Activated naive CD4-positive, alpha-beta T cell treated with anti-CD3 and anti-CD28 coated beads for 36 hours (primary cell): Measurements from ENCODE around the gene ALX4. TPM values are rescaled to one million over a fixed set of nuclear protein-coding genes. Genes with fewer than 3 reads are reported as not detected.

Experiments
- CTCF ChIA-PET: fragments of 350-600 bp; sonication (Branson Sonifier 250); formaldehyde crosslinking; loops from one replicate; lab custom pipeline; 2021; ENCODE audit warnings: antibody characterized with exemption; lab: Charles Lee
- DNase-seq: peaks from one replicate; pipeline ENCODE4 v3.0.0-alpha.2; 2020
- H3K27ac Mint-ChIP-seq: one replicate; pipeline ENCODE4 v1.8.0; 2021; ENCODE audit warnings: mild to moderate bottlenecking, mixed read lengths
- H3K27me3 Mint-ChIP-seq: one replicate; pipeline ENCODE4 v1.8.0; 2021; ENCODE audit warnings: low read depth, mixed read lengths
- H3K36me3 Mint-ChIP-seq: one replicate; pipeline ENCODE4 v1.8.0; 2021; ENCODE audit warnings: low read depth, mixed read lengths
- H3K4me1 Mint-ChIP-seq: one replicate; pipeline ENCODE4 v1.8.0; 2021; ENCODE audit warnings: low read depth, mixed read lengths
- H3K4me3 Mint-ChIP-seq: one replicate; pipeline ENCODE4 v1.8.0; 2021; ENCODE audit warnings: mild to moderate bottlenecking, moderate library complexity, mixed read lengths
- H3K9me3 Mint-ChIP-seq: one replicate; pipeline ENCODE4 v1.8.0; 2021; ENCODE audit warnings: mixed read lengths
- intact Hi-C: fragments of 100-400 bp; cut with micrococcal nuclease; formaldehyde crosslinking; loops from one replicate; pipeline ENCODE4 v1.15.1; 2023
- total RNA-seq, 2 experiments: library from RNA; stranded (reverse); gene quantifications; one replicate each; pipeline ENCODE4 v1.2.3, GENCODE V29; 2021

ALX4 gene
- total RNA-seq, 2 experiments from 2014 or later, result not detected

DNA sequence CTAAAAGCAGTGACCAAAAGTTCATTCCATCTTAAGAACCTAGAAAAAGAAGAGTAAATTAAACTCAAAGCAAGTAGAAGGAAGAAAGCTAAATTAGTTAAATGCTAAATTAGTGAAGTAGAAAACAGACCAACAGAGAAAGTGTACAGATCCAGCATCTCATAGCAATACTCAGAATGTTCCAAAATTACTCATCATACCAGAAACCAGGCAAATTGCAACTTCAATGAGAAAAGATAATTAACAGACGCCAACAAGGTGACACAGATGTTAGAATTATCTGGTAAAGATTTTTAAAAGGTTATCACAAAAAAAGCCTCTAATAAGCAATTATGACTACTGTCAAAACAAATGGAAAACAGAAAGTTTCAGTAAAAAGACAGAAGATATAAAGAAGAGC lies 96.8 kb downstream of the ALX4 start:
- Mint-ChIP-seq H3K9me3 (peaks cover 10% of the 10 kb centered on the region), H3K27ac (no peak overlapping the region), H3K4me3 (no peak overlapping the region), H3K36me3 (peaks cover 44% of the 10 kb centered on the region), H3K27me3 (no peaks in the 10 kb centered on the region), H3K4me1 (peaks cover 8% of the 10 kb centered on the region)
- intact Hi-C loops, result no loop called here
- CTCF ChIA-PET, result no interaction called here
- DNase-seq, result no peak

DNA sequence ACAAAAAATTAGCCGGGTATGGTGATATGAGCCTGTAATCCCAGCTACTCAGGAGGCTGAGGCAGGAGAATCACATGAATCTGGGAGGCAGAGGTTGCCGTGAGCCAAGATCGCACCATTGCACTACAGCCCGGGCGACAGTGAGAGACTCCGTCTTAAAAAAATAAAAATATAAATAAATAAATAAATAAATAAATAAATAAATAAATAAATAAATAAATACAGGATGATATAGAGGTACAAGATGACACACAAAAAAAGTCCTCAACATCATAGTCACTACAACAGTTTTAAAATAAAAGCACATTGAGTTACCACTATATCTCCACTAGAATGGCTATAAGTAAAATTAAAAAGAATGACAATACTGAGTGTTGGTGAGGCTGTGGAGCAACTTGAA lies 97.8 kb downstream of the ALX4 start:
- Mint-ChIP-seq H3K27me3 (no peaks in the 10 kb centered on the region), H3K36me3 (peaks cover 48% of the 10 kb centered on the region), H3K9me3 (peaks cover 10% of the 10 kb centered on the region), H3K4me1 (peaks cover 8% of the 10 kb centered on the region), H3K4me3 (no peak overlapping the region), H3K27ac (no peak overlapping the region)
- no peak for DNase-seq
- CTCF ChIA-PET, result no interaction called here
- intact Hi-C loops, result no loop called here

Other genes starting within 250 kb of the ALX4 start
- 10 to 100 TPM; 16.2 to 16.6 TPM for gene ACCS, start 243.9 kb downstream of the ALX4 start, total RNA-seq
- 10 to 100 TPM; 23.8 to 26.2 TPM for gene EXT2, start 214.5 kb downstream of the ALX4 start, total RNA-seq